Gastrocnemius medialis (tissue), 4 donors: ENCODE measurements around the gene SSBP3. TPM values are rescaled to one million over a fixed set of nuclear protein-coding genes. Genes with fewer than 3 reads are reported as not detected.
A peak's percentile ranks its signal among the peaks of the same experiment; 100 is the strongest.

ENCODE experiments used
- ATAC-seq, 2 donors: fragments of 150-250 bp; one replicate each; pipeline ENCODE4 v1.9.1; 2016
- DNase-seq, 2 donors: peaks; one replicate each; pipeline ENCODE4 v3.0.0-alpha.2; 2019
- H3K27ac ChIP-seq, 4 donors: fragments of 200-600 bp; sonication (generic); 1 replicate in 1 of 4; 2 replicates in 3 of 4; pipeline ENCODE4 v1.5.1; 2016 to 2018; ENCODE audit warnings: mild to moderate bottlenecking in 2 of 4, moderate library complexity in 1 of 4
- H3K27me3 ChIP-seq, 3 donors: fragments of 200-600 bp; sonication (generic) in 2 of 3; 1 replicate in 1 of 3; 2 replicates in 2 of 3; pipeline versions ENCODE4 v1.5.1 to v1.6.0; 2016 to 2019; ENCODE audit warnings: mild to moderate bottlenecking in 1 of 3, moderate library complexity in 1 of 3
- H3K36me3 ChIP-seq, 2 donors: fragments of 200-600 bp; sonication (generic) in 1 of 2; one replicate each; pipeline ENCODE4 v1.5.1; 2017 to 2018
- H3K4me1 ChIP-seq, 2 donors: fragments of 200-600 bp; sonication (generic) in 1 of 2; one replicate each; pipeline ENCODE4 v1.5.1; 2016 to 2017; ENCODE audit warnings: mild to moderate bottlenecking in 2 of 2
- H3K4me3 ChIP-seq, 4 donors: fragments of 200-600 bp; sonication (generic) in 3 of 4; 1 replicate in 1 of 4; 2 replicates in 3 of 4; pipeline ENCODE4 v1.5.1; 2016 to 2019; ENCODE audit warnings: mild to moderate bottlenecking in 2 of 4
- H3K9me3 ChIP-seq, 3 donors: fragments of 200-600 bp; sonication (generic) in 2 of 3; 1 replicate in 1 of 3; 2 replicates in 2 of 3; pipeline ENCODE4 v1.5.1; 2016 to 2019
- POLR2A ChIP-seq, 2 donors: fragments of 450-650 bp; IDR thresholded peaks; one replicate each; pipeline ENCODE4 v1.6.1; 2017; ENCODE audit warnings: antibody characterized with exemption in 2 of 2, mild to moderate bottlenecking in 2 of 2, moderate library complexity in 2 of 2
- in situ Hi-C, 4 donors: fragments of 200-750 bp; cut with MboI; loops; one replicate each; pipeline versions ENCODE4 v1.15.0 to v1.8.0; 2017; ENCODE audit warnings: low sequenced_read_pairs in 4 of 4
- intact Hi-C: fragments of 100-400 bp; cut with DNase I; formaldehyde crosslinking; loops from one replicate; pipeline ENCODE4 v1.15.1; 2023; ENCODE audit warnings: low total_unique reads
- total RNA-seq, 4 donors: library from RNA; depleted of rRNA; stranded (reverse); fragments of >200 nt; gene quantifications; one replicate each; pipeline versions ENCODE4 v1.1.0 to v1.2.3, GENCODE V29; 2016
- TF ChIP-seq, protein P1 (sequence below), 5 experiments: fragments of 450-650 bp in 3 of 5; fragments of 200-600 bp in 2 of 5; sonication (generic) in 2 of 5; IDR thresholded peaks in 4 of 5; conservative IDR thresholded peaks in 1 of 5; 1 replicate in 4 of 5; 2 replicates in 1 of 5; pipeline ENCODE4 v1.5.1; 2016 to 2019; ENCODE audit warnings: antibody characterized with exemption in 5 of 5, mild to moderate bottlenecking in 3 of 5, moderate library complexity in 3 of 5

The SSBP3 gene
- total RNA-seq, 4 donors from 2014 or later, result 3.6 to 21.0 (median 14.9) TPM

DNA sequence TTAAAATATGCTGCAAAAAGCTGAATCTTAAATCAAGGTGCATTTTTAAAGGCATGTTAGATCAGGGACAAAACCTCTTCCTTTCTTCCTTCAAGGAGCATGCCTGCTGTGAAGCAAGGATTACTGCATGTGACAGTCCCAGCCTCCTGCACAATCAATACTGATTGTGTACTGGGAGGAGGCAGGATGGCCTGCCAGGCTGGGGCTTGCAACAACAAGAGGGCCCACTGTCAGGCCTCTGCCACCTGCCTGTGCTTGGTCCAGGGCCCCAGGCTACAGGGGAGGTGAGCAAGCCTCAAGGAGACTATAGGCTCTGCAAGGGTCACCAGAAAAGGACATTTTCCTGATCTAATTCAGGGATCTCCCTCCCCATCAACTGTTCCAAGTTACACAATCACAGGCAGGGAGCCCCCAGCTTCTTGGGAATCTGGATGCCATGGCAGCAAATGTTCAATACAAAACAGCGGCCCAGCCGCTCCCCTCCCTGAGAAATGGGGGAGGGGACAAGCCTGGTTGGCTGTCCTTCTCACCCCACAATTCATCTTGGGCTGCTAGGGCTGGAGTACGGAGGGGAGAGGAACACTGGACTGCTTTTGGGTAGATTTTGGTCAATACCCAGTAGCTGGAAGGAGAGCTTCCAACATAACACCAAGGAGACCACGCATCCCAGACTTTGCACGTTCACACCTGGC is 76.7 kb downstream of the SSBP3 start:
- TF ChIP-seq, protein P1, sequence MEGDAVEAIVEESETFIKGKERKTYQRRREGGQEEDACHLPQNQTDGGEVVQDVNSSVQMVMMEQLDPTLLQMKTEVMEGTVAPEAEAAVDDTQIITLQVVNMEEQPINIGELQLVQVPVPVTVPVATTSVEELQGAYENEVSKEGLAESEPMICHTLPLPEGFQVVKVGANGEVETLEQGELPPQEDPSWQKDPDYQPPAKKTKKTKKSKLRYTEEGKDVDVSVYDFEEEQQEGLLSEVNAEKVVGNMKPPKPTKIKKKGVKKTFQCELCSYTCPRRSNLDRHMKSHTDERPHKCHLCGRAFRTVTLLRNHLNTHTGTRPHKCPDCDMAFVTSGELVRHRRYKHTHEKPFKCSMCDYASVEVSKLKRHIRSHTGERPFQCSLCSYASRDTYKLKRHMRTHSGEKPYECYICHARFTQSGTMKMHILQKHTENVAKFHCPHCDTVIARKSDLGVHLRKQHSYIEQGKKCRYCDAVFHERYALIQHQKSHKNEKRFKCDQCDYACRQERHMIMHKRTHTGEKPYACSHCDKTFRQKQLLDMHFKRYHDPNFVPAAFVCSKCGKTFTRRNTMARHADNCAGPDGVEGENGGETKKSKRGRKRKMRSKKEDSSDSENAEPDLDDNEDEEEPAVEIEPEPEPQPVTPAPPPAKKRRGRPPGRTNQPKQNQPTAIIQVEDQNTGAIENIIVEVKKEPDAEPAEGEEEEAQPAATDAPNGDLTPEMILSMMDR (IDR thresholded peaks at IDR 0.05 in 4 of 5, conservative IDR thresholded peaks at IDR 0.05 in 1 of 5), result no peak
- no peak for TF ChIP-seq POLR2A (IDR thresholded peaks at IDR 0.05)
- peaks cover 98 to 100% of the 10 kb centered on the region in 2 donors for H3K4me1 ChIP-seq
- in situ Hi-C loops, result no loop called here
- H3K27ac ChIP-seq, result peak overlapping the region; percentile 34 to 79 (median 67)
- no peak overlapping the region for H3K4me3 ChIP-seq
- no peak for ATAC-seq
- intact Hi-C loops, result no loop called here
- H3K9me3 ChIP-seq, result no peaks in the 10 kb centered on the region
- no peak for DNase-seq
- no peaks in the 10 kb centered on the region for H3K36me3 ChIP-seq
- H3K27me3 ChIP-seq, result no peaks in the 10 kb centered on the region

- in situ Hi-C loops, result no loop called here
- peaks cover 98 to 100% of the 10 kb centered on the region in 2 donors for H3K4me1 ChIP-seq
- ATAC-seq (peak in 1 of 2 donors; percentile 19), DNase-seq (peak in 1 of 2 donors; percentile 34)
- no peaks in the 10 kb centered on the region for H3K9me3 ChIP-seq
- no peaks in the 10 kb centered on the region for H3K27me3 ChIP-seq
- H3K4me3 ChIP-seq, result no peak overlapping the region
- H3K27ac ChIP-seq, result peak overlapping the region; percentile 65 to 81 (median 74)
- TF ChIP-seq POLR2A (IDR thresholded peaks at IDR 0.05), result no peak
- TF ChIP-seq, protein P1 (IDR thresholded peaks at IDR 0.05 in 4 of 5, conservative IDR thresholded peaks at IDR 0.05 in 1 of 5), result no peak
- intact Hi-C loops, result no loop called here
- H3K36me3 ChIP-seq, result no peaks in the 10 kb centered on the region
These were observed 78.0 kb downstream of the SSBP3 start for GRCh38 chr1:54328066-54328636.

DNA sequence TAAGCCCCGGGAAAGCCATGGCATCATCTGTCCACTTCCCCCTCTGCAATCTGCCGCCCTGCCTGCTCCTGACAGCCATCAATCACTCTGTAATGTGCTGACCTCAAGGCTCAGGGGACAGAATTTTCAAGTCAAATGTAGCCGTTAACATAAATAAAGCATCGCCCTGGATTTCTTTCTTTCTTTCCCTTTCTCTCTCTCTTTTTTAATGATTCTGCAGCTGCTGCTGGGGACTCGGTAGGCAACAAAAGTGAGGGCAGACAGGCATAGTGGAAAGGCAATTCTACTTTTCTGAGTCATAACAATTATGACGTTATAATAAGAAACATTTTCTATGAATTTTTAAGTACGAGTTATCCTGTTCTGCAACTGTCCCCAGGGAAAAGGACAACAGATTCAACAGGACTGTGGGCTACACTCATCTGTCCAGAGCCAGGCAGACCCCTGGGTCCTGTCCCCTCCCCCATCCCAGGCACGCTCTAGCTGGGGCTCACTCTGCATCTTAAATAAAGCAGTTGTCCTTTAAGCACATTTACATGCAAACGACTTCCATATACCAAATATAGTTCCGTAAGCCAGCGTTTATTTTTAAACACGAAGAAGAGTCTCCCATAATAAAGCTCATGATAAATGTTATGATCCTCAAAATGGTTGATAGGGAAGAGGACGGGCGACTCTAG is 78.7 kb downstream of the SSBP3 start:
- intact Hi-C loops, result loop anchor here (2.0 kb wide), 1 partner anchor 17 kb away; no protein-coding TSS in a partner anchor
- in situ Hi-C loops, result no loop called here
- H3K4me3 ChIP-seq, result no peak overlapping the region
- H3K4me1 ChIP-seq, result peaks cover 96 to 98% of the 10 kb centered on the region in 2 donors
- no peak for TF ChIP-seq POLR2A (IDR thresholded peaks at IDR 0.05)
- TF ChIP-seq, protein P1 (IDR thresholded peaks at IDR 0.05 in 4 of 5, conservative IDR thresholded peaks at IDR 0.05 in 1 of 5), result no peak
- no peaks in the 10 kb centered on the region for H3K27me3 ChIP-seq
- H3K27ac ChIP-seq, result peak overlapping the region; percentile 65 to 81 (median 74)
- no peaks in the 10 kb centered on the region for H3K9me3 ChIP-seq
- ATAC-seq (no peak), DNase-seq (no peak)
- no peaks in the 10 kb centered on the region for H3K36me3 ChIP-seq

DNA sequence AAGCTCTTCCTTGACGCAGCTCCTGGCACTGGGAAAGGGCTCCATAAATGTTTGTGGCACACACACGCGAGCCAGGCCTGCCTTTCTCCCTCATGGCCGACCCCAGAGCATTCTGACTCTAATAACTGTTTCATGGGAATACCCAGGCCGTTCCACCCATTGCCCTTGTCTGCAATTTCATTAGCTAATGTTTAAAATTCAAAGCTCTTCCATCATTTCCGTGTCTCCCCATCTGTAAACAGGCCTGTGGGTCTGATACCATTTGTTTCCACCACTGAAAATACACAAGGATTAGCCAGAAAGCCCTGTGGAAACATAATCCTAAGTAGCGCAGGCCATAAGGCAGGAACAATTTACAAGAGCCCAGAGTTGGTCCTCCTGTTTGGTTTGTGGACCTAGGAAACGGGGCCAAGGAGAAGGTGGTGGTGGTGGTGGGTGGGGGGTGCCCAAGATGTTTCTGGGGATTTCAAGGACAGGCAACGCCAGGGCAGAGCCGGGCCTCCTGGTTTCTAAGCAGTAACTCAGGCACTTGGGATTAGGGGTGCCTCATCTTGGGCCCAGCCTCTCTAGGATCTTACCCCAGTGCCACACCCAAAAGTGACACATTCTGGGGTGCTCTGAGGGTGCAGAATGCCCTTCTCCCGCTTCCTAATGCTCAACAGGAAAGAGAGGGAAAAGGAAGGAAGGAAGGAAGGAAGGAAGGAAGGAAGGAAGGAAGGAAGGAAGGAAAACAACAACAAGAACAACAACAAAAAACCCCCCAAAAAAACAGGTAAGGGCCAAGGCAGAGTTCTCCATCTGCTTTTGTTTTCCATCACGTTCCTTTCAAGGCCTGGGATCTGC is 79.4 kb downstream of the SSBP3 start:
- Histone ChIP-seq H3K4me3 (no peak overlapping the region), H3K27ac (peak overlapping the region; percentile 65 to 81 (median 74)), H3K36me3 (no peaks in the 10 kb centered on the region), H3K4me1 (peaks cover 88 to 91% of the 10 kb centered on the region in 2 donors), H3K27me3 (no peaks in the 10 kb centered on the region), H3K9me3 (no peaks in the 10 kb centered on the region)
- in situ Hi-C loops (no loop called here), intact Hi-C loops (loop anchor here (2.0 kb wide), 1 partner anchor 16 kb away; no protein-coding TSS in a partner anchor)
- no peak for TF ChIP-seq POLR2A (IDR thresholded peaks at IDR 0.05)
- TF ChIP-seq, protein P1 (IDR thresholded peaks at IDR 0.05 in 4 of 5, conservative IDR thresholded peaks at IDR 0.05 in 1 of 5), result no peak
- ATAC-seq, result no peak
- no peak for DNase-seq
